Hindlimb muscle (tissue), 1 donor: ENCODE results near the gene ITPR3. TPM values are rescaled to one million over a fixed set of nuclear protein-coding genes. Genes with fewer than 3 reads are reported as not detected.

Source experiments
- DNase-seq: peaks from one replicate; pipeline ENCODE4 v3.0.0-alpha.2; 2013
- polyA plus RNA-seq: library from polyadenylated mRNA; unstranded; fragments of 120-200 nt; gene quantifications from one replicate; pipeline ENCODE4 v1.2.1, GENCODE V29; 2013; ENCODE audit not compliant: insufficient read length

Gene ITPR3
- polyA plus RNA-seq, 1 donor = 8.9 TPM

DNA sequence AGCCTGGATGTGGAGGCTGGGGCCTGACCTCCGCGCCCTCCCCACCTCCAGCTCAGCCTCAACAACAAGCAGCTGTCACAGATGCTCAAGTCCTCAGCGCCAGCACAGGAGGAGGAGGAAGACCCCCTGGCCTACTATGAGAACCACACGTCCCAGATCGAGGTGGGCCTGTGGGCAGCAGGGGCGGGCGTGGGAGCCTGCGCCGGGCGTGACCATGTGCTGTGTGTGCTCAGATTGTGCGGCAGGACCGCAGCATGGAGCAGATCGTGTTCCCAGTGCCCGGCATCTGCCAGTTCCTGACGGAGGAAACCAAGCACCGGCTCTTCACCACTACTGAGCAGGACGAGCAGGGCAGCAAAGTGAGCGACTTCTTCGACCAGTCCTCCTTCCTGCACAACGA, 66.9 kb downstream of the ITPR3 start:
- DNase-seq = no peak

- DNase-seq = no peak
Measured at GRCh38 chr6:33688451-33689147, 67.5 kb downstream of the ITPR3 start.

GRCh38 chr6:33689148-33689494, 68.0 kb downstream of the ITPR3 start:
- DNase-seq = no peak

DNA sequence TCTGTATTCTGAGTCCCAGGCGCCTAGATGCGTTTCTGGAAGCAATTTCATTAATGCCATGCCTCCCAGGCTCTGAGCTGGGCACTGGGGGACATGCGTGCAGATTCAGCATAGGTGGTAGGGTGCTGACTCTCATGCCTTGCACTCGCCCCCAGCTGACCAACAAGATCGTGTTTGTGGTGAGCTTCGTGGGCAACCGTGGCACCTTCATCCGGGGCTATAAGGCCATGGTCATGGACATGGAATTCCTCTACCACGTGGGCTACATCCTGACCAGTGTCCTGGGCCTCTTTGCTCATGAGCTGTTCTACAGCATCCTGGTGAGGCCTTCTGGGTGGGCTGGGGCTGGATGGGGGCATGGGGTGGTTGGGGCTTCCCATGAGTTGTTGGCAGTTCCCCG, 68.8 kb downstream of the ITPR3 start:
- no peak for DNase-seq

GRCh38 chr6:33690766-33691165, 69.6 kb downstream of the ITPR3 start:
- no peak for DNase-seq

GRCh38 chr6:33691456-33692077, 70.4 kb downstream of the ITPR3 start:
- DNase-seq = no peak

GRCh38 chr6:33692078-33692759, 71.1 kb downstream of the ITPR3 start:
- no peak for DNase-seq

DNA sequence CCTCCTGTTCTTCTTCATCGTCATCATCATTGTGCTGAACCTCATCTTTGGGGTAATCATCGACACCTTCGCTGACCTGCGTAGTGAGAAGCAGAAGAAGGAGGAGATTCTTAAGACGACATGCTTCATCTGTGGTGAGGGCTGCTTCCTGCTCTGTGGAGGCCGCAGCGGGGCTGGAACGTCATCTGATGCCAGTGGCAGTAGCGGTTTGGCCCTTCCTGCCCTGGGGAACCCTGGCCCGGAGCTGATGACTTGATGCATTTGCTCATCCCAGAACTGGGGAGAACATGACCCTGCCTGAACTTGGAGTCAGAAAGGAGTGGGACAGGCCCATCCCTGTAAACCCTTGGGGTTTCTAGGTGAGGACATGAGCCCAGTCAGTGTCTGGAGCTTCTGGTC, 71.6 kb downstream of the ITPR3 start:
- no peak for DNase-seq

DNA sequence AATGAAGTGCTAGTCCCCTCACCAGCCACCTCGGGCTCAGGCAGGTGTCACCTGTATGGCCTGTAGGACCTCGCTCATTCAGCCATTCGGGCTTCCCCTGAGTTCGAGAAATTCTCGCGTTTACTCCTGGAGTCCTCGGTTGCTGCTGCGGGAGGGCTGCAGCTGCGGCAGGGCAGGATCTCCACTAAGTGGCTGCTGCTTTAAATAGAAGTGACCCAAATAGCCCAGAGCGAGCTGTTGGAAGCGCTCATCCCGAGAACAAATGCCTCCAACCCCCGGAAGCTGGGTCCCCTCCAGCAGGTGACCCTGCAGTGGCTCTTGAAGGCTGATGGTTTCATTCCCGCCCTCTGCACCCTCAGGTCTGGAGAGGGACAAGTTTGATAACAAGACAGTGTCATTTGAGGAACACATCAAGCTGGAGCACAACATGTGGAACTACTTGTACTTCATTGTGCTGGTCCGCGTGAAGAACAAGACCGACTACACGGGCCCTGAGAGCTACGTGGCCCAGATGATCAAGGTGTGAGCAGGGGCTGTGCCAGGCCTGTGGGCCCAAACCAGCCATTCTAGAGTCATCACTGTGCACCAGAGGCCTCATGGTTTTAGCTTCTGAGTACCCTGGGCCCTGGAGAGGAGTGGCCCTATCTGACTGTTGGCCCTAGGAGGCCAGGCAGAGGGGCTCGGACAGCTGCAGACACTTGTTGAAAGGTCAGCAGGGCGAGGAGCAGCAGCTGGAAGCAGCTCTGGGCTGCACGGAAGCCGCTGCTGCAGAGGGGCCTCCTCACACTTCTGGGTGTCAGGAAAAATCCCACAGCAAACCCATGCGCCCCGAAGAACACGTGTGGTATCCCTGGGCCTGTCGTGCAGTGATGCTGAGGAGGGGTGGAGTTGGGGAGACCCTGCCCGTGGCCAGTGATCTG, 72.3 kb downstream of the ITPR3 start:
- DNase-seq = no peak

DNA sequence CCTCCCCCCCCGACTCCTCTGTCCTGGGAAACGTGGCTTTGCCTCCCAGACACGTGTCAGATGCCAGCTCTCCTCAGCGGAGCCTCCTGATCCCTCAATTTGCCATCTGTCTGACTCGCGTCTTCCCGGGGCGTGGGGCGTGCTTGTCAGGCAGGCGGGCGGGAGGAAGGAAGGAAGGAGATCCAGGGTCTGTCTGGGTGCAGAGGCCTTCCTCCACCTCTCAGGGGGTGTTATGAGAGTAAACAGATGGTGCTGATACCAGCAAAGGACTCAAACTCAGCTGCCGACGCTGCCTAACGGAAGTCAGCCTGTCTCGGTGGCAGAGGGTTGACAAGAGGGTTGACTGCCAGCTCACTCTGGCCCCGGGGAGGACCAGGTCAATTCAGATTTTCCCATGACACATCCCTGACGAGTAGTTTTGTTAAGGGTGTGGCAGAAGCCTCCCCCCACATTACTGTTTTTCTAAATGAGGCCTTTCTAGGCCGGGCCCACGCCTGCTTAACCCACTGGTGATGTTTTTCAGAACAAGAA, 73.3 kb downstream of the ITPR3 start:
- DNase-seq = no peak

DNA sequence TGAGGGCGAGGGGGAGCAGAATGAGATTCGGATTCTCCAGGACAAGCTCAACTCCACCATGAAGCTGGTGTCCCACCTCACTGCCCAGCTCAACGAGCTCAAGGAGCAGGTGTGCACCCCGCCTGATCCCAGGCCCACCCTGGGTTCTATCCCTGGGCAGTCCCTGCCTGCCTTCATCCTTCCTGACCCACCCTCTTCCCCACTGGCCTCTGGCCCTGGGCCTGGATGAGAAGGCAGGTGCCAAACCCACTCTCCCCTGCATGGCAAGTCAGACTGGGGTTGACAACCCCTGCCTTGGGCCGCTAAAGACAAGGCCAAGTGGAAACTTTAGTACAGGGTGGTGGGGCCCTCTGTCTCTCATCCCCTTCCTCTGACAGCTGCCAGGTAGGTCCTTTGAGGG, 73.9 kb downstream of the ITPR3 start:
- no peak for DNase-seq

- DNase-seq = no peak
Measured at GRCh38 chr6:33695451-33695887, 74.3 kb downstream of the ITPR3 start.

DNA sequence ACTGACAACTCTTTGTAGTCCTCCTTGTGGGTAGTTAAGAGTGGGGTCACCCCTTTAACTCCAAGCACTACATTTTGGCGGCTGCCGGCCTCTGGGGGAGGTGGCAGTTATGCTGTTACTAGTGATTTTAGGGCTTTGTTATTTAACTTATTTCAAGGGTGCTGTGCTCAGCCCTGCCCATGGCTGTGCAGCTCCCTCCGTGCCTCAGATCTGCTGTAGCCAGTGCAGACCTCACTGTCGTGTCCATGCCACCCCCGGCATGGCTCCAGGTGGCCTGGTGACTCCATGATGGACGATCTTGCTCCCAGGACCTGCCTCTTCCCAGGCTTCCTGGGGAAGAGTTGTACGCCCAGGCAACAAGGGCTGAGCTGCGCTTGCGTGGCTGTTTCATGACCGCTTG, 75.0 kb downstream of the ITPR3 start:
- DNase-seq = no peak

- no peak for DNase-seq
Measured at GRCh38 chr6:33696548-33697518, 75.7 kb downstream of the ITPR3 start.

DNA sequence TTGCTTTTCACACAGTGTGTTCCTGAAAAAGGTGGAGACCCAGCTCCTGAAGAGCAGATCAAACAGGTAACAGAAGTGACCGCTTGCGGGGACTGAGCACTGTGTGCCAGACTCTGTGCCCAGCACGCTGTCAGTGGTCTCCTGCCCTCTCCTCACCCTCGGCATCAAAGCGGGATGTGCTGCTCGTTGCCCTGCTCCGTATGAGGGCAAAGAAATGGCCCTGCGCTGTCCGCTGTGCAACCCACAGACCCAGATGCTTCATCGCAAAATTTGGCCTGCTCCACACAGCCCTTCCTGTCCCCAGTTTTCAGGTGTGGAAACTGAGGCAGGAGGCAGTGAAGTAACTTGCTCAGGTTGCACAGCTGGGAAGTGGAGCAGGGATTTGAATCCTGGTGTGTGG, 76.7 kb downstream of the ITPR3 start:
- no peak for DNase-seq

- no peak for DNase-seq
Measured at GRCh38 chr6:33698494-33698893, 77.4 kb downstream of the ITPR3 start.

- DNase-seq = no peak
Measured at GRCh38 chr6:33699131-33699530, 78.0 kb downstream of the ITPR3 start.

DNA sequence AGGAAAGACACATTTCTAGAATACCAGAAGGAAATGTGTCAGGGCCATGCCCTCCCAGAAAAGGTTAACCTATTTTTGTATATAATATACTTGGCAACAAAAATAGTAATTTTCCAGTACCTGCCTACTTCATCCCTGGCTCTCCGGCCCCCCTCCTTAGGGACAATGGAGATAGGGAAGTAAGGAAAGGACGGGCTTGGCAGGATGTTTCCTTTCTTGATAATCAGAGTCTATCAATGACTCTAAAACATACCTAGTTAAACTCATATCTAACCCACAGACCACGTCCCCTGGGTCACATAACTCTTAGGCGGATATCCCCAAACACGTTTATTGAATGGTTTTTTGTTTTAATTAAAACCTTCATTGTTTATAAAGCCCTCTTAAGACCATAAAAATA, 78.6 kb downstream of the ITPR3 start:
- DNase-seq = no peak

- DNase-seq = peak; percentile 60
Measured at GRCh38 chr6:33700391-33701050, 79.4 kb downstream of the ITPR3 start.

GRCh38 chr6:33702345-33702977, 81.3 kb downstream of the ITPR3 start:
- no peak for DNase-seq
